WTC11 (cell line): ENCODE results near the gene TMEM52B. TPM values are rescaled to one million over a fixed set of nuclear protein-coding genes. Genes with fewer than 3 reads are reported as not detected.
"Not testable (repeated sequence)": the region's sequence is repeated elsewhere in the genome, so short reads cannot be mapped to it uniquely, and the experiment has no call there.

Experiments
- ATAC-seq: fragments of 200-7000 bp; cut with Tn5 transposase; 2 replicates; pipeline ENCODE4 v1.10.0; 2021; ENCODE audit warnings: mild to moderate bottlenecking, moderate library complexity
- CTCF ChIA-PET: fragments of 300-600 bp; sonication (Branson Sonifier 250); formaldehyde crosslinking; loops from one replicate; lab custom pipeline; 2021; ENCODE audit warnings: antibody characterized with exemption; lab: Charles Lee
- POLR2A ChIA-PET: fragments of 350-600 bp; sonication (Branson Sonifier 250); formaldehyde crosslinking; loops from one replicate; lab custom pipeline; 2021; ENCODE audit warnings: antibody characterized with exemption; lab: Charles Lee
- DNase-seq: peaks from one replicate; pipeline ENCODE4 v3.0.0; 2021; ENCODE audit warnings: low spot score
- H3K27ac Mint-ChIP-seq: 2 replicates; pipeline ENCODE4 v1.8.0; 2021; ENCODE audit warnings: mixed read lengths
- H3K27me3 Mint-ChIP-seq: 2 replicates; pipeline ENCODE4 v1.8.0; 2021; ENCODE audit warnings: low read depth, mild to moderate bottlenecking, moderate library complexity, mixed read lengths
- H3K36me3 Mint-ChIP-seq: 2 replicates; pipeline ENCODE4 v1.8.0; 2021; ENCODE audit warnings: mixed read lengths
- H3K4me1 Mint-ChIP-seq: 2 replicates; pipeline ENCODE4 v1.8.0; 2022; ENCODE audit warnings: mixed read lengths
- H3K4me3 Mint-ChIP-seq: 2 replicates; pipeline ENCODE4 v1.8.0; 2021; ENCODE audit warnings: mild to moderate bottlenecking, moderate library complexity, mixed read lengths
- H3K9me3 Mint-ChIP-seq: 2 replicates; pipeline ENCODE4 v1.8.0; 2021; ENCODE audit warnings: mixed read lengths
- CBFB ChIP-seq: sonication (generic); formaldehyde crosslinking; IDR thresholded peaks from 2 replicates; pipeline ENCODE4 v1.8.1; 2022; ENCODE audit warnings: mild to moderate bottlenecking, low read depth, missing genetic modification reagents
- CDX4 ChIP-seq: fragments of 250-450 bp; sonication (Bioruptor Pico); IDR thresholded peaks from 2 replicates; pipeline ENCODE4 v1.9.0; 2021; ENCODE audit warnings: moderate library complexity, mild to moderate bottlenecking, inconsistent platforms, borderline replicate concordance
- CREB1 ChIP-seq: sonication (generic); formaldehyde crosslinking; IDR thresholded peaks from 2 replicates; pipeline ENCODE4 v1.8.0; 2023; ENCODE audit warnings: mild to moderate bottlenecking, missing genetic modification reagents
- E2F1 ChIP-seq: sonication (generic); formaldehyde crosslinking; IDR thresholded peaks from 2 replicates; pipeline ENCODE4 v1.8.0; 2022; ENCODE audit warnings: mild to moderate bottlenecking, missing genetic modification reagents
- FOXK1 ChIP-seq: sonication (generic); formaldehyde crosslinking; IDR thresholded peaks from 2 replicates; pipeline ENCODE4 v1.8.0; 2022; ENCODE audit warnings: mild to moderate bottlenecking, moderate library complexity, missing genetic modification reagents
- FOXP1 ChIP-seq: sonication (generic); formaldehyde crosslinking; IDR thresholded peaks from 2 replicates; pipeline ENCODE4 v1.8.0; 2022; ENCODE audit warnings: missing genetic modification reagents, mild to moderate bottlenecking, moderate library complexity, borderline replicate concordance
- HMGXB4 ChIP-seq: sonication (generic); formaldehyde crosslinking; IDR thresholded peaks from 2 replicates; pipeline ENCODE4 v1.8.1; 2023; ENCODE audit warnings: mild to moderate bottlenecking, moderate library complexity, missing genetic modification reagents
- IRF2 ChIP-seq: sonication (generic); formaldehyde crosslinking; IDR thresholded peaks from 2 replicates; pipeline ENCODE4 v1.8.0; 2022; ENCODE audit warnings: low read depth, missing genetic modification reagents, borderline replicate concordance
- MLX ChIP-seq: sonication (generic); formaldehyde crosslinking; IDR thresholded peaks from 2 replicates; pipeline ENCODE4 v1.8.1; 2023; ENCODE audit warnings: mild to moderate bottlenecking, missing genetic modification reagents, moderate library complexity
- NFYB ChIP-seq: sonication (generic); formaldehyde crosslinking; conservative IDR thresholded peaks from 2 replicates; pipeline ENCODE4 v1.8.0; 2022; ENCODE audit warnings: low read depth, missing genetic modification reagents
- NR1H2 ChIP-seq: sonication (generic); formaldehyde crosslinking; IDR thresholded peaks from 2 replicates; pipeline ENCODE4 v1.9.0; 2021; ENCODE audit warnings: mild to moderate bottlenecking, moderate library complexity, missing genetic modification reagents
- PREB ChIP-seq: sonication (generic); formaldehyde crosslinking; IDR thresholded peaks from 2 replicates; pipeline ENCODE4 v1.8.1; 2022; ENCODE audit warnings: mild to moderate bottlenecking, missing genetic modification reagents, moderate library complexity, borderline replicate concordance
- TEAD1 ChIP-seq: sonication (generic); formaldehyde crosslinking; IDR thresholded peaks from 2 replicates; pipeline ENCODE4 v1.8.0; 2022; ENCODE audit warnings: mild to moderate bottlenecking, missing genetic modification reagents
- TP53 ChIP-seq: sonication (generic); formaldehyde crosslinking; IDR thresholded peaks from 2 replicates; pipeline ENCODE4 v1.8.1; 2023; ENCODE audit warnings: mild to moderate bottlenecking, missing genetic modification reagents
- ZBTB21 ChIP-seq: sonication (generic); formaldehyde crosslinking; IDR thresholded peaks from 2 replicates; pipeline ENCODE4 v1.8.1; 2023; ENCODE audit warnings: mild to moderate bottlenecking, missing genetic modification reagents, borderline replicate concordance
- ZNF138 ChIP-seq: sonication (generic); formaldehyde crosslinking; conservative IDR thresholded peaks from 2 replicates; pipeline ENCODE4 v1.8.1; 2022; ENCODE audit warnings: mild to moderate bottlenecking, moderate library complexity, missing genetic modification reagents
- ZNF232 ChIP-seq: sonication (generic); formaldehyde crosslinking; IDR thresholded peaks from 2 replicates; pipeline ENCODE4 v1.8.0; 2022; ENCODE audit warnings: mild to moderate bottlenecking, missing genetic modification reagents
- ZNF396 ChIP-seq: fragments of 250-450 bp; sonication (Bioruptor Pico); IDR thresholded peaks from 2 replicates; pipeline ENCODE4 v1.8.0; 2021; ENCODE audit warnings: mild to moderate bottlenecking, moderate library complexity, borderline replicate concordance
- ZNF512 ChIP-seq: sonication (generic); formaldehyde crosslinking; IDR thresholded peaks from 2 replicates; pipeline ENCODE4 v1.8.1; 2022; ENCODE audit warnings: missing genetic modification reagents, borderline replicate concordance
- ZNF671 ChIP-seq: fragments of 250-450 bp; sonication (Bioruptor Pico); IDR thresholded peaks from 2 replicates; pipeline ENCODE4 v1.8.0; 2021; ENCODE audit warnings: mild to moderate bottlenecking
- total RNA-seq: library from RNA; stranded (reverse); gene quantifications from 3 replicates; pipeline ENCODE4 v1.2.3, GENCODE V29; 2021

The TMEM52B gene
- total RNA-seq, 1 experiment from 2014 or later: not detected

DNA sequence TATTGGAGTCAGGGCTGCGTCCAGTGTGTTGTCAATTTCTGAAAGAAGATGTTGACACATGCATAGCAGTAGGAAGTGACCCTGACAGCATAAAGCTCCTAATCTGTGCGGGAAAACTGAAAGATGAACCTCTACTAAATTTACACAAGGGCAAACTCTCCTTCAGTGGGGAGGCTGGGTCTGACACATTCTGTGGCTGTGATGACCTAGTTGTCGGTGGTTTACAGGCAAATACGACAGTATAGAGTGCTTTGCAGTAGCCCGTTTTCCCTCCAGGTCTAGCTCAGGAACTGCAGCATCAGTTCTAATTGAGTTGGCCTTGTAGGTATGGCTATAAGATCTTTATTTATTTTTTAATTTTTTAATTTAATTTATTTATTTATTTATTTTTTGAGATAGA, 19.0 kb downstream of the TMEM52B start (continued):
- TF ChIP-seq E2F1 (CRISPR knock-in tag): no peak

GRCh38 chr12:10204495-10204894, 25.7 kb downstream of the TMEM52B start:
- H3K9me3 Mint-ChIP-seq, H3K27ac Mint-ChIP-seq, H3K36me3 Mint-ChIP-seq, POLR2A ChIA-PET, H3K4me3 Mint-ChIP-seq, ATAC-seq, DNase-seq, H3K27me3 Mint-ChIP-seq, CTCF ChIA-PET: not testable (repeated sequence)
- H3K4me1 Mint-ChIP-seq: peaks cover 31% of the 10 kb centered on the region

DNA sequence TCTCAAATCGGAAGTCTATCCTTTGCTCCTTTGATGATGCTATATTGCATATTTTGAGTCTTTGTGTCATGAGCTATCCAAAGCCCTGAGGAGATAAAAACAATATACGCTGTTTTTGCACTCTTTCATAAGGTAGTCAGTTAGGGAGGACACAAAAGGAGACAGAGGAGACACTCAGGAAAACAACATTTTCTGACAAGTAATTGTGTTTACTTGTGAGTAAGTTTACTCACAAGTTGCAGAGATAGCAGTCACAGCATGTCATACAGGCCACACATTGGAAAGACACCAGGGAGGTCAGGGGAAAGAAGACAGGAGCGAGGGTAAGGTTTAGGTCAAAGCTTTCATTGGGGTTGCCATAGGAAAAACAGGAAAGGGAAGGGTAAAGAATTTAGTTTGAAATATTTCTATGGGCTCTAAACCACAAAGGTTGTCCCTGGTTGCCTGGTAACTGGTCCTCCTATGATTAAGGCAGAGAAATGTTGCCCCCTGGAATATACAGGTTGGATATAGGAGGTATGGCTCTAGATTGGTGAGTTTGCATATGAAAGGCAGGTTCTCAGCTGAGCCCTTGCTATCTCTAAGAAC, 26.5 kb downstream of the TMEM52B start:
- peak overlapping the region; percentile 44; the same call in 1 of the 2 replicates for H3K27ac Mint-ChIP-seq
- H3K36me3 Mint-ChIP-seq: no peaks in the 10 kb centered on the region
- no peaks in the 10 kb centered on the region for H3K9me3 Mint-ChIP-seq
- POLR2A ChIA-PET: no interaction called here
- ATAC-seq (peak; percentile 80), DNase-seq (no peak)
- TF ChIP-seq CDX4 (CRISPR knock-in tag) (no peak), ZNF232 (CRISPR knock-in tag) (no peak), ZNF138 (CRISPR knock-in tag) (no peak), ZNF671 (CRISPR knock-in tag) (no peak), IRF2 (no peak), TEAD1 (CRISPR knock-in tag) (no peak), TP53 (CRISPR knock-in tag) (no peak), ZBTB21 (CRISPR knock-in tag) (no peak), ZNF512 (CRISPR knock-in tag) (no peak), HMGXB4 (CRISPR knock-in tag) (no peak), FOXP1 (CRISPR knock-in tag) (no peak), NFYB (no peak), CREB1 (CRISPR knock-in tag) (no peak), NR1H2 (no peak), MLX (CRISPR knock-in tag) (no peak), FOXK1 (CRISPR knock-in tag) (no peak), ZNF396 (CRISPR knock-in tag) (no peak), CBFB (CRISPR knock-in tag) (no peak), PREB (no peak)
- no peak overlapping the region for H3K4me3 Mint-ChIP-seq
- CTCF ChIA-PET: no interaction called here
- no peaks in the 10 kb centered on the region for H3K27me3 Mint-ChIP-seq
- H3K4me1 Mint-ChIP-seq: peaks cover 31% of the 10 kb centered on the region
